Breast epithelium (tissue), 4 donors: ENCODE data around the gene CYP39A1. TPM values are rescaled to one million over a fixed set of nuclear protein-coding genes. Genes with fewer than 3 reads are reported as not detected.

Source experiments
- DNase-seq, 2 donors: peaks; one replicate each; pipeline ENCODE4 v3.0.0-alpha.2; 2019; ENCODE audit warnings: low spot score in 2 of 2
- H3K27ac ChIP-seq, 2 donors: fragments of 200-600 bp; sonication (generic) in 1 of 2; one replicate each; pipeline ENCODE4 v1.5.1; 2016 to 2019; ENCODE audit warnings: mild to moderate bottlenecking in 1 of 2
- H3K27me3 ChIP-seq, 2 donors: fragments of 200-600 bp; sonication (generic) in 1 of 2; one replicate each; pipeline versions ENCODE4 v1.5.1 to v1.6.0; 2017 to 2019; ENCODE audit warnings: control low read depth in 1 of 2, mild to moderate bottlenecking in 1 of 2
- H3K36me3 ChIP-seq: fragments of 200-600 bp; one replicate; pipeline ENCODE4 v1.5.1; 2019
- H3K4me1 ChIP-seq, 2 donors: fragments of 200-600 bp; sonication (generic); one replicate each; pipeline ENCODE4 v1.5.1; 2016 to 2019; ENCODE audit warnings: control low read depth in 1 of 2
- H3K4me3 ChIP-seq, 3 donors: fragments of 200-600 bp; sonication (generic); 1 replicate in 2 of 3; 2 replicates in 1 of 3; pipeline ENCODE4 v1.5.1; 2016 to 2019; ENCODE audit warnings: mild to moderate bottlenecking in 3 of 3, moderate library complexity in 2 of 3
- H3K9me3 ChIP-seq, 2 donors: fragments of 200-600 bp; sonication (generic) in 1 of 2; one replicate each; pipeline ENCODE4 v1.5.1; 2016 to 2019; ENCODE audit warnings: control low read depth in 1 of 2
- CTCF ChIP-seq, 3 donors: fragments of 450-650 bp; IDR thresholded peaks; one replicate each; pipeline ENCODE4 v1.5.1; 2016 to 2017; ENCODE audit warnings: antibody characterized with exemption in 3 of 3, mild to moderate bottlenecking in 3 of 3, moderate library complexity in 3 of 3
- POLR2A ChIP-seq: fragments of 450-650 bp; IDR thresholded peaks from one replicate; pipeline ENCODE4 v1.6.1; 2016; ENCODE audit warnings: antibody characterized with exemption, mild to moderate bottlenecking, moderate library complexity
- POLR2AphosphoS5 ChIP-seq, 3 donors: sonication (generic); formaldehyde crosslinking; IDR thresholded peaks; one replicate each; pipeline ENCODE4 v1.6.1; 2017; ENCODE audit warnings: antibody characterized with exemption in 3 of 3
- intact Hi-C: fragments of 100-400 bp; cut with DNase I; formaldehyde crosslinking; loops from one replicate; pipeline ENCODE4 v1.15.1; 2023; ENCODE audit warnings: low total_unique reads
- total RNA-seq, 3 donors: library from RNA; depleted of rRNA; stranded (reverse); fragments of >200 nt; gene quantifications; one replicate each; pipeline ENCODE4 v1.1.0, GENCODE V29; 2016

Gene CYP39A1
- total RNA-seq, 3 donors from 2014 or later = 1.6 to 12.3 (median 6.9) TPM

DNA sequence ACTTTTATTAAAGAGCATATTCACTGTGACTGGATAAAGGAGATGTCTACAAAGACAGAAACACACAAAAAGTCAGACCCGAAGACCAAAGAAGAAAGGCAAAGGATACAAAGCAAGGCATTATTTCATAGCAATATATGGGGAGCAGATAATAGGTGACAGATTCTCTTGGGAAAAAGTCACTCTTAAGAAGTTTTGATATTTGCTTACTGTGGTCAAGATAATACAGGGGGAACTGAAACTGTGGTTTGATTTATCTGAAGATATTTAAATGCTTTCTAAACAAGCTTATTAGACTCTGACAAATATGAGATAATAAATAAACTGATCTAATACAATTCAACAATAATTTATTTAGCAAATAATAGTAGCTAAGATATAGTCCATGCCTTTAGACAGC, 14.7 kb downstream of the CYP39A1 start:
- H3K4me3 ChIP-seq = no peak overlapping the region
- intact Hi-C loops = no loop called here
- H3K27ac ChIP-seq = no peak overlapping the region

DNA sequence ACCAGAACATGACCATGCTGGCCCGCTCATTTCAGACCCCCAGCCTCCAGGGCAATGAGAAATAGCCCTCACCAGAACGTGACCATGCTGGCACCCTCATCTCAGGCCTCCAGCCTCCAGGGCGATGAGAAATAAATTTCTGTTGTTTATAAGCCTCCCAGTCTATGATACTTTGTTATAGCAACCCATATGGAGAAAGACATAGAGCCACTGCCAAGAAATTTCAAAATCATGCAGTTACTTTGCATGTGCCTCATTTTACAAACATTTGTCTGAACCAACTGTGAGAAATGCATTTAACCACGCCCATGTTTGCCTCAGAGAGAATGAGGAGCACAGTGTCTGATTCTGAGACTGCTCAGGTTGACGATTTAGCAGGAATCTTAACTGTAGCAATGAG, 15.5 kb downstream of the CYP39A1 start:
- Histone ChIP-seq H3K36me3 (no peaks in the 10 kb centered on the region), H3K27ac (no peak overlapping the region), H3K4me3 (no peak overlapping the region), H3K27me3 (no peaks in the 10 kb centered on the region), H3K4me1 (no peaks in the 10 kb centered on the region), H3K9me3 (no peaks in the 10 kb centered on the region)
- no peak for DNase-seq
- TF ChIP-seq POLR2AphosphoS5 (IDR thresholded peaks at IDR 0.05) (no peak), CTCF (IDR thresholded peaks at IDR 0.05) (no peak), POLR2A (no peak)
- intact Hi-C loops = no loop called here

More for the DNA sequence above, 14.7 kb downstream of the CYP39A1 start:
- no peak for DNase-seq
- Histone ChIP-seq H3K36me3 (no peaks in the 10 kb centered on the region), H3K27me3 (no peaks in the 10 kb centered on the region), H3K9me3 (no peaks in the 10 kb centered on the region), H3K4me1 (no peaks in the 10 kb centered on the region)
- TF ChIP-seq POLR2AphosphoS5 (IDR thresholded peaks at IDR 0.05) (no peak), POLR2A (no peak), CTCF (IDR thresholded peaks at IDR 0.05) (no peak)

DNA sequence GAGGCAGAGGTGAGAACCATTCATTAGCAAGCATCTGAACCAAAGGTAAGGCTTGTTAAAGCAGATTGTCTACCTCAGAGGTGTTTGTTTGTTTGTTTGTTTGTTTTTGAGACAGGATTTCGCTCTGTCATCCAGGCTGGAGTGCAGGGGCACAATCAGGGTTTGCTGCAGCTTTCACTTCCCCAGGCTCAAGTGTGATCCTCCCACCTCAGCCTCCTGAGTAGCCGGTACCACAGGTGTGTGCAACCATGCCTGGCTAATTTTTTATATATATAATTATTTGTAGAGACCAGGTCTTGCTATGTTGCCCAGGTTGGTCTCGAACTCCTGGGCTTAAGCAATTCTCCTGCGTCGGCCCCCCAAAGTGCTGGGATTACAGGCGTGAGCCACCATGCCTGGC, 17.2 kb downstream of the CYP39A1 start:
- H3K4me1 ChIP-seq = no peaks in the 10 kb centered on the region
- H3K27ac ChIP-seq = no peak overlapping the region
- no peaks in the 10 kb centered on the region for H3K9me3 ChIP-seq
- no peak overlapping the region for H3K4me3 ChIP-seq
- no peak for DNase-seq
- intact Hi-C loops = no loop called here
- no peaks in the 10 kb centered on the region for H3K27me3 ChIP-seq
- TF ChIP-seq CTCF (IDR thresholded peaks at IDR 0.05) (no peak), POLR2A (no peak), POLR2AphosphoS5 (IDR thresholded peaks at IDR 0.05) (no peak)
- H3K36me3 ChIP-seq = no peaks in the 10 kb centered on the region

GRCh38 chr6:46632053-46632452, 20.6 kb downstream of the CYP39A1 start:
- intact Hi-C loops = no loop called here
- no peaks in the 10 kb centered on the region for H3K27me3 ChIP-seq
- no peak for TF ChIP-seq POLR2AphosphoS5 (IDR thresholded peaks at IDR 0.05)
- TF ChIP-seq POLR2A = no peak

DNA sequence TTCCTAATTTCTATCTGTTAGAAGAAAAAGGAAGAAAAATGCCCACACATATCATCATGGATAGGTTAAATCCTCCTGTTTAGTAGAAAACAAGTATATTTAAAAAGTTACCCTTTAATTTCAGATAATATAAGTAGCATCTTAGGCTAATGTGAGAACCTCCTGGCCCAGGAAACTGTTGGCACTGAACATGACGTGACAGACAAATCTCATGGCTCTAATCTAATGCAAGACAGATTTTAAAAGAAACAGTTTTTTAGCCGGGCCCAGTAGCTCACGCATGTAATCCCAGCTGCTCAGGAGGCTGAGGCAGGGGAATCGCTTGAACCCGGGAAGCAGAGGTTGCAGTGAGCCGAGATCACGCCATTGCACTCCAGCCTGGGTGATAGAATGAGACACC, 22.9 kb downstream of the CYP39A1 start:
- TF ChIP-seq CTCF (IDR thresholded peaks at IDR 0.05) = no peak
- no peak for TF ChIP-seq POLR2A
- TF ChIP-seq POLR2AphosphoS5 (IDR thresholded peaks at IDR 0.05) = no peak
- intact Hi-C loops = no loop called here
- Histone ChIP-seq H3K27ac (peak overlapping the region in 1 of 2 donors; percentile 46), H3K36me3 (no peaks in the 10 kb centered on the region), H3K27me3 (no peaks in the 10 kb centered on the region), H3K9me3 (no peaks in the 10 kb centered on the region), H3K4me3 (no peak overlapping the region), H3K4me1 (no peaks in the 10 kb centered on the region)
- DNase-seq = no peak

More at GRCh38 chr6:46632053-46632452, 20.6 kb downstream of the CYP39A1 start:
- Histone ChIP-seq H3K27ac (no peak overlapping the region), H3K4me1 (no peaks in the 10 kb centered on the region), H3K9me3 (no peaks in the 10 kb centered on the region), H3K36me3 (no peaks in the 10 kb centered on the region), H3K4me3 (no peak overlapping the region)
- no peak for DNase-seq

DNA sequence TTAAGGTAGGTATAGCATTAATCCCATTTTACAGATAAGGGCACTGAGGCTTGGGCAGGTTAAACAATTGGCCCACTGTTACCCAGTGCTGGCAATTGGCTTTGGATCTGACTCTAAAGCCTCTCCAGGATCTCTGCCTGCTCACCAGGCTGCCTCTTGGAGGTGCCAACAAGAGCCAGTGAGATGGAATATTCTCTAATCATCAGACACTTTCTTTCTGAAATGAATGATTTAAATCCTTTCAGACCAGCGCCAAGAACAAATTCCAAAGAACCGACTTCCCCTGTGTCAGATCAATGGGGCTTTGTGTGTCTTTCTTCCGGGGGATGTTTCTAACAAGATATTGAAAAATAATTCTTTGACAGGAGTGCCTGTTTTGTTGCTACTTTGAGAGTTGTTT, 23.6 kb downstream of the CYP39A1 start:
- Histone ChIP-seq H3K9me3 (no peaks in the 10 kb centered on the region), H3K4me1 (no peaks in the 10 kb centered on the region), H3K36me3 (no peaks in the 10 kb centered on the region), H3K27ac (peak overlapping the region; percentile 33 to 46), H3K27me3 (no peaks in the 10 kb centered on the region), H3K4me3 (no peak overlapping the region)
- no peak for DNase-seq
- intact Hi-C loops = no loop called here
- TF ChIP-seq POLR2AphosphoS5 (IDR thresholded peaks at IDR 0.05) (no peak), POLR2A (no peak), CTCF (IDR thresholded peaks at IDR 0.05) (no peak)
